ENCODE measurements around the gene S100A7.
"Not testable (repeated sequence)": the region's sequence is repeated elsewhere in the genome, so short reads cannot be mapped to it uniquely, and the experiment has no call there.

Gene S100A7

DNA sequence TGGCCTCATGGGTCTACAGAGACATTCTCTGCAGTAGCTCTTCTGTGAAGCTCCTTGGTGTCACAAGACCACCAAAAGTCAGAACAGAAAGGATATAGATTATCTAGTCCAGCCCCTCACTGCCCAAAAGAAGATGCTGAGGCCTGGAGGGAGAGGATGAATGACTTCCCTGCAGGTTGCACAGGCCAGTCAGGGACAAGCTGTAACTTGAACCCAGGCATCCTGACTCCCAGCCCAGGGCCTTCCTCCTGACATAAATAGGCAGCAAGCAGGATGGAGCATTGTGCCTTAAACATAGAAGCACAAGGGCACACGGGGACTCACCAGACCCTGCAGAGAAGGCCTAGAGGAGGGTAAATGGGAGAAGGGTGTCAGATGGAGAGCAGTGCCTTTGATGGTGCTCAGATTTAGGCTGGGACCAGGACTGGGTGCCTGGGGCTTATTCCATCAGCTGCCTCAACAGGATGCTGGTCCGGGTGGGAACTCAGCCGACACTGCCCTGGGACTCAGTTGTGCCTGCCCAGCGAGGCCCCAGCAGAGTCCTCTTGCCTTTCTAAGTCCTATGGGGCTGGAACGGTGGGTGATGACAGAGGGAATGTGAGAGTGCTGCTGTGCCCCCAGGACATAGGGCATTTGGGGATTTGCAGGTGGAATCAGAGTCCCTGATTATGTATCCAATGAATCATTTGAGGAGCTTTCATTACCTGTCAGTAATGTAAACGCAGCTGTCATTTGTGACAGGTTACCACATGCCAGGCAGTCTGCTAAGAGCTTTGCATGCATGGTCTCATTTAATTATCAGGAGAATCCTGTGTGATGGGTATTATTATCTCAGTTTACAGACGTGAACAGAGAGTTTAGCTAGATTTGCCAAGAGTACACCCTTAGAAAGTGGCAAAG, 30.9 kb downstream of the S100A7 start:
- TF ChIP-seq, protein P1, sequence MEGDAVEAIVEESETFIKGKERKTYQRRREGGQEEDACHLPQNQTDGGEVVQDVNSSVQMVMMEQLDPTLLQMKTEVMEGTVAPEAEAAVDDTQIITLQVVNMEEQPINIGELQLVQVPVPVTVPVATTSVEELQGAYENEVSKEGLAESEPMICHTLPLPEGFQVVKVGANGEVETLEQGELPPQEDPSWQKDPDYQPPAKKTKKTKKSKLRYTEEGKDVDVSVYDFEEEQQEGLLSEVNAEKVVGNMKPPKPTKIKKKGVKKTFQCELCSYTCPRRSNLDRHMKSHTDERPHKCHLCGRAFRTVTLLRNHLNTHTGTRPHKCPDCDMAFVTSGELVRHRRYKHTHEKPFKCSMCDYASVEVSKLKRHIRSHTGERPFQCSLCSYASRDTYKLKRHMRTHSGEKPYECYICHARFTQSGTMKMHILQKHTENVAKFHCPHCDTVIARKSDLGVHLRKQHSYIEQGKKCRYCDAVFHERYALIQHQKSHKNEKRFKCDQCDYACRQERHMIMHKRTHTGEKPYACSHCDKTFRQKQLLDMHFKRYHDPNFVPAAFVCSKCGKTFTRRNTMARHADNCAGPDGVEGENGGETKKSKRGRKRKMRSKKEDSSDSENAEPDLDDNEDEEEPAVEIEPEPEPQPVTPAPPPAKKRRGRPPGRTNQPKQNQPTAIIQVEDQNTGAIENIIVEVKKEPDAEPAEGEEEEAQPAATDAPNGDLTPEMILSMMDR (conservative IDR thresholded peaks at IDR 0.05; ENCODE audit: low read depth, low read length), result no peak
- H3K4me3 ChIP-seq (ENCODE audit: low read depth, low read length), result no peak overlapping the region
- DNase-seq (ENCODE audit: low read depth), result no peak

DNA sequence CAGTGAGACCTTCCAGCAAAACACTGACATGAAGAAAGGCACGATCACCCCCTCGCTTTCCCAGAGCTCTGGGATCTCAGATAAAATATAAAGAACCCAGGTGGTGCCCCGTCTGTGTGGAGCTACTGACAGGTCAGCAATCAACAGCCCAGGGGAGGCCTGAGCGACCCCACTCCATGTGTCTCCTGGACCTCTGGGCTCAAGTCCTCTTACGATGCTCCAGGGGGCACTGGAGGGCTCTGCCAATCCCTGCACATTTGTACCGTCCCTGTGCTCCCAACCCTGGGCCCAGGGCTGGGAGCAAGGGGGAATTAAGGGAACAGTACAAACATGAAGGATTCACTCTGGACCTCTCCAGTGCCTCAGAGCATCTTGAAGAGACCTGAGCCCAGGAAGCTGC, 31.7 kb downstream of the S100A7 start:
- no peak for DNase-seq (ENCODE audit: low read depth)
- H3K4me3 ChIP-seq (ENCODE audit: low read depth, low read length), result no peak overlapping the region
- TF ChIP-seq, protein P1 (conservative IDR thresholded peaks at IDR 0.05; ENCODE audit: low read depth, low read length), result no peak

DNA sequence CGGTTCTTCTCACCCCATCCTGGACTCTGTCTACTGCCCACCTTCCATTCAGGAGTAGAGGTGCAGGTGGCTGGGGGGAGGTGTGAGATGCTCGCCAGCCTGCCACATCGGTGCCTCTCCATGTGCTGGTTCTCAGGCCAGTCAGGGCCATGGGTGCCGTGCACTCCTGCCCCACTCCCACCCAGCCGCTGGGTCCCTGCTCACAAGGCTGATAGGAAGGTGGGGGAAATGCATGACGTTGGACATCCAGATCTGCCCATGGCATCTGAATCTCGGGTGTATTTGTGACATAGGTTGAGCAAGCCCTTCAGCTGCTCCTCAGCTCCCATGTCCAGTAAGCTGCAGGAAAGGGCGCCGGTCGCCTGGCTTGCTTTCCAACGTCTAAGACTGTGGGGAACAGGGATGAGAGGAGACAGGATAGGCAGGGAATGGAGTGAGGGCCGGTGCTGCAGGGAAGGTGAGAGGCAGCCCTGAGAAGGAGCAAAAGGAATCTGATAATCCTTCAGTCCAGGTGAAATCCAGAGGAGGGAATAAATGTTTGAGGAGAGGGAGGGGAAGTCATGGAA, 32.3 kb downstream of the S100A7 start:
- no peak overlapping the region for H3K4me3 ChIP-seq (ENCODE audit: low read depth, low read length)
- TF ChIP-seq, protein P1 (conservative IDR thresholded peaks at IDR 0.05; ENCODE audit: low read depth, low read length), result no peak
- DNase-seq (ENCODE audit: low read depth), result no peak

DNA sequence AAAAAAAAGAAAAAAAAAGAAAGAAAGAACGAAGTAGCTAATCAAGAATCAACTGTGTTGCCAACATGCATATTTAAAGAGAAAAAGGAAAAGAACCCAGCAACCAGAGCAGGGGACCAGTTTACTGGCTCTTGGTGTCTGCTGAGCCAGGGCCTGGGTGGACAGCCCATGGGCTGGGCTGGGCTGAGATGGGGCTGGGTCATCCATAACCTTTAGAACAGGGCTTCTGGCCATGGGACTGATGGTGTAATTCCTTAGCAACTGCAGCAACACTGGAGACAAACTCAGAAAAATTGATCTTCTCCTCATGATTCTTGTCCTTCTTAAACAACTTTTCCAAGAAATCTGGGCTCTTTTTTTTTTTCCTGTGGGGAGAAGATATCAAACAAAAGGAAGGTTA, 33.6 kb downstream of the S100A7 start:
- H3K4me3 ChIP-seq (ENCODE audit: low read depth, low read length), result no peak overlapping the region
- TF ChIP-seq, protein P1 (conservative IDR thresholded peaks at IDR 0.05; ENCODE audit: low read depth, low read length), result no peak
- DNase-seq (ENCODE audit: low read depth), result no peak

DNA sequence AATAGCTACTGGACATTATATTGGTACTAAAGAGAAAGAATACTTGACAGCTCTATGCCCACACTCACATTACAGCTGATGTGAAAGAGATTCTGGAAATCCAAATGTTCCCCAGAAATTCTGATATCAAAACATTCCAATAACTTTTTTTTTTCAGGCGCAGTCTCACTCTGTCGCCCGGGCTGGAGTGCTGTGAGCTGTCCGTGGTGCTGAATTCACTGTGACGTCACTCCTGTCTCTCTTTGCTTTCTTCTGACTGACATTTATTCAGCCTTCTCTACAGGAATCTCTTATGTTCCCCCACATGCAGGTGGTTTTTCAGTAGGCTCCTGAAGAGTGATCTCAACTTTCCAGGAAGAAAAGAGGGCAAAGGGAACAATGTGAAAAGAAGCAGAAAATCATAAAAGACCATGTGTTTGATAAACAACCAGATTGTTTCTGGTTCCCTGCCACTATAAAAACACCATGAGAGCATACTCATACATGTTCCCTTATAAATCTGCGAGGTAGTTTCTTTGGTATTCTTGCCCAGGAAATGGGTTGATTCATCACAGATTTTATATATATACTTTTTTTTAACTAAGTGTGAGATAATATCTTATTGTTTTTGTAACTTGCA, 37.9 kb downstream of the S100A7 start:
- TF ChIP-seq, protein P1 (conservative IDR thresholded peaks at IDR 0.05; ENCODE audit: low read depth, low read length), result no peak
- DNase-seq (ENCODE audit: low read depth), result peak; percentile 66
- H3K4me3 ChIP-seq (ENCODE audit: low read depth, low read length), result no peak overlapping the region

DNA sequence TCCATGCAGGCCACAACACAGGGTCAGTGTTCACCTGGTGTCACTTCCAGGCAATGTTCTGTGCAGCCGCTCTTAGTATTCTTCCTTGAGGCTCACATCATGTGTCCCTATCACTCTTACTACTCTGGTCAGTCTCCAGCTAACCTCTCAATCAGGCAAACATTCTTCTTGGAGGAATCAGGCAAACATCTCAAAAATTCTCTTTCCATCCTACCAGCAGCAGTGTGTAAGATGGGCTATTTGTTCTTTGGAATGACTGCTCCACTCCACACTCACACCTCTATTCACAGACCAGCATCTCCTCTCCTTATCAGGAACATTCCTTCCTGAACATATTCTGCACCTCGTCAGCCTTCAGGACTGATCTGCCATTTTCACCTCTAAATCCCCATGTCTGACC, 40.1 kb downstream of the S100A7 start:
- H3K4me3 ChIP-seq (ENCODE audit: low read depth, low read length), result no peak overlapping the region
- no peak for DNase-seq (ENCODE audit: low read depth)
- TF ChIP-seq, protein P1 (conservative IDR thresholded peaks at IDR 0.05; ENCODE audit: low read depth, low read length), result no peak

DNA sequence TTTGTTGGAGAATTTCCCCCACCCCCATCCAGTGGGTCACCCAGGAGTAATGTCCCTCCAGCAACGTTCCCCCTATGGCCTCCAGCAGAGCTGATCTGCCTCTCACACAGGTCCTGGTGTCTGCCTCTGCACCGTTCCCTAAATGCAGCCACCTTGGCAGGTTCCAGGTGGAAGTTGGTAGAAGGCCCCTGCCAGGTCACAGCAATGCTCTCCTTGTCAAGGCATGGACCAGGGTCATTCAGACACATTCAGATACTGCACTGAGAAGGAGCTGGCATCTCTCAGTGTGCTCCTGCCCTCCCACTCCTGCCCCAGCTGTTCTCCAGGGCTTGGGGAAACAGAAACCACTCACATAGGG, 41.0 kb downstream of the S100A7 start:
- not testable (repeated sequence) for DNase-seq (ENCODE audit: low read depth); H3K4me3 ChIP-seq (ENCODE audit: low read depth, low read length)

DNA sequence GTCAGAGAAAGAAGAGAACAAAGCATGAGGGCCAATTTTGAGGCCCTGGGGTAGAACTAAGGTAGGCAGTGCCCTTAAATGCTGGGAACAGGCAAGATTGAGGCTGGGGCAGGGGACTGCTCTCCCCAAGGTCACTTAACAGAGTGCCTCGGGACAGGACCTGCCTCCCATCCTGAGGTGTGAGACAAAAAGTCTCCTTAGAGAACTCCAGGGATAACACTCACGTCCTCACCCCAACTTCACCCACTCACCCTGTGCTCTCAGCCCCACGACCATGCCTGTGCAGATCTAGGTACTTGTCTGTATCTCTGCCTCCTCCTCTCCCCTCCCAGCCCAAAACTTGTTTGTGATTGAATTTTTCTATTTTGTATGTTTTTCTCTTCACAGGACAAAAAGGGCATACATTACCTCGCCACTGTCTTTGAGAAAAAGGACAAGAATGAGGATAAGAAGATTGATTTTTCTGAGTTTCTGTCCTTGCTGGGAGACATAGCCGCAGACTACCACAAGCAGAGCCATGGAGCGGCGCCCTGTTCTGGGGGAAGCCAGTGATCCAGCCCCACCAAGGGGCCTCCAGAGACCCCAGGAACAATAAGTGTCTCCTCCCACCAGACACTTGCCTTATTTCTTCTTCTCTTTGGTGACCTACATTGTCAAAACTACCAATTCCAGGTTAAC, 41.6 kb downstream of the S100A7 start:
- DNase-seq (ENCODE audit: low read depth), result not testable (repeated sequence)

More for the DNA sequence above, 41.6 kb downstream of the S100A7 start:
- H3K4me3 ChIP-seq (ENCODE audit: low read depth, low read length), result not testable (repeated sequence)

Measured in choroid plexus epithelial cell (primary cell).